Neutrophil (primary cell): ENCODE results near the gene ENG.

Source experiments
- H3K27ac ChIP-seq: fragments of 200-600 bp; sonication (generic); 2 replicates; pipeline ENCODE4 v1.5.1; 2016; ENCODE audit warnings: mild to moderate bottlenecking, moderate library complexity
- H3K27me3 ChIP-seq: fragments of 200-600 bp; sonication (generic); 2 replicates; pipeline ENCODE4 v1.6.0; 2016; ENCODE audit warnings: mild to moderate bottlenecking
- H3K36me3 ChIP-seq: fragments of 200-600 bp; sonication (generic); 2 replicates; pipeline ENCODE4 v1.5.1; 2017
- H3K4me1 ChIP-seq, 2 experiments: fragments of 200-600 bp in 1 of 2; sonication (generic) in 1 of 2; 1 replicate in 1 of 2; 2 replicates in 1 of 2; pipeline versions ENCODE4 v1.5.1 to v1.6.1; 2013 to 2016; ENCODE audit warnings: low read depth in 1 of 2, low read length in 1 of 2, mild to moderate bottlenecking in 1 of 2, moderate library complexity in 1 of 2; ENCODE audit not compliant: control insufficient read depth in 1 of 2, insufficient read depth in 1 of 2
- H3K4me3 ChIP-seq, 2 experiments: fragments of 200-600 bp in 1 of 2; sonication (generic) in 1 of 2; 1 replicate in 1 of 2; 2 replicates in 1 of 2; pipeline ENCODE4 v1.5.1; 2013 to 2016; ENCODE audit warnings: low read depth in 1 of 2, low read length in 1 of 2, mild to moderate bottlenecking in 1 of 2, moderate library complexity in 1 of 2
- H3K9me3 ChIP-seq: fragments of 200-600 bp; sonication (generic); 2 replicates; pipeline ENCODE4 v1.5.1; 2016
- TF ChIP-seq, protein P1 (sequence below): fragments of 200-600 bp; sonication (generic); IDR thresholded peaks from 2 replicates; pipeline ENCODE4 v1.5.1; 2016; ENCODE audit warnings: antibody characterized with exemption

The ENG gene

DNA sequence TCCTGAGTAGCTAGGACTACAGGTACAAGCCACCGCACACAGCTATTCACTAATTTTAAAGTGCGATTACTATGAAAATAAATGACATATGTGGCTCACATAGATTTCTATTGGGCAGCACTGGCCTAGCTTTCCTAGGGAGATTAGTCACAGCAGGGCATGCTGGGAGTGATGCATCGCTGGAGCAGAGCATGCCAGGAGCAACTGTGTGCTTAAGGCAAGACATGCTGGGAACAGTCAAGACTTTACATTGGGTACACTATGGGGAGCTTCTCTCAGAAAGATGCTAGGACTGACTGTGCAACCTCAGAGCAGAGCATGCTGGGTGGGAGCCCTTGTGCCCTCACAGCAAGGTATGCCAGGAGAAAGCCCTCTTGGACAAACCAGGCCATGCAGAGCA is 35.6 kb upstream of the ENG start:
- no peaks in the 10 kb centered on the region for H3K27me3 ChIP-seq
- H3K4me3 ChIP-seq = no peak overlapping the region
- TF ChIP-seq, protein P1, sequence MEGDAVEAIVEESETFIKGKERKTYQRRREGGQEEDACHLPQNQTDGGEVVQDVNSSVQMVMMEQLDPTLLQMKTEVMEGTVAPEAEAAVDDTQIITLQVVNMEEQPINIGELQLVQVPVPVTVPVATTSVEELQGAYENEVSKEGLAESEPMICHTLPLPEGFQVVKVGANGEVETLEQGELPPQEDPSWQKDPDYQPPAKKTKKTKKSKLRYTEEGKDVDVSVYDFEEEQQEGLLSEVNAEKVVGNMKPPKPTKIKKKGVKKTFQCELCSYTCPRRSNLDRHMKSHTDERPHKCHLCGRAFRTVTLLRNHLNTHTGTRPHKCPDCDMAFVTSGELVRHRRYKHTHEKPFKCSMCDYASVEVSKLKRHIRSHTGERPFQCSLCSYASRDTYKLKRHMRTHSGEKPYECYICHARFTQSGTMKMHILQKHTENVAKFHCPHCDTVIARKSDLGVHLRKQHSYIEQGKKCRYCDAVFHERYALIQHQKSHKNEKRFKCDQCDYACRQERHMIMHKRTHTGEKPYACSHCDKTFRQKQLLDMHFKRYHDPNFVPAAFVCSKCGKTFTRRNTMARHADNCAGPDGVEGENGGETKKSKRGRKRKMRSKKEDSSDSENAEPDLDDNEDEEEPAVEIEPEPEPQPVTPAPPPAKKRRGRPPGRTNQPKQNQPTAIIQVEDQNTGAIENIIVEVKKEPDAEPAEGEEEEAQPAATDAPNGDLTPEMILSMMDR = no peak
- no peaks in the 10 kb centered on the region for H3K4me1 ChIP-seq
- H3K36me3 ChIP-seq = no peaks in the 10 kb centered on the region
- H3K9me3 ChIP-seq = no peaks in the 10 kb centered on the region
- H3K27ac ChIP-seq = no peak overlapping the region

GRCh38 chr9:127887792-127888191 is 33.3 kb upstream of the ENG start:
- H3K36me3 ChIP-seq = no peaks in the 10 kb centered on the region
- no peaks in the 10 kb centered on the region for H3K9me3 ChIP-seq
- TF ChIP-seq, protein P1 = no peak
- H3K4me1 ChIP-seq = no peaks in the 10 kb centered on the region
- H3K4me3 ChIP-seq = no peak overlapping the region
- no peak overlapping the region for H3K27ac ChIP-seq
- H3K27me3 ChIP-seq = no peaks in the 10 kb centered on the region

DNA sequence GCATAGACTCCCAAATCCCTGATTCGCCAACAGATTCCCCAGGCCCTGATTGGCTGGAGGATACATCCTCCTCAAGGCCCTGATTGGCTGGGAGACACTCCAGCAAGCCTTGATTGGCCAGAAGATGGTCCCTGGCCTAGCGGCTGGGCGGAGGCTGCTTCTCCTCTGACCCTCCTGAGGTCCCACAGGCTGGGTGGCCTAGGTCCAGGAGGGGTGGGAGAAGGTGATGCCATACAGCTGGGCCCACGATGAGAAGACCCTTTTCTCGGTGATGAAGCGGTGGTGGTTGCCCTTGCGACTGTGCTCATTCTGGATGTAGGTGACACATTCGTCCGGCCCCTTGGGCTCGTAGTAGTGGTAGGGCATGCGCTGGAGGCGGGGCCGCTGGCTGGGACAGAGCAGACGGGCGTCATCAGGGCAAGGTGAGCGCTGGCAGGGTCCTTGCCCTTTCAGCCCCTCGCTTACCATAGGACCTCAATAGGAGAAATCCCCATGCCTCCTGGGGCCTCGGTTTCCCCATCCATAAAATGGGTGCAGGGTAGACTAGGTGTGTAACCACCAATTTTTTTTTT is 32.0 kb upstream of the ENG start:
- no peaks in the 10 kb centered on the region for H3K9me3 ChIP-seq
- no peaks in the 10 kb centered on the region for H3K4me1 ChIP-seq
- H3K27me3 ChIP-seq = no peaks in the 10 kb centered on the region
- H3K36me3 ChIP-seq = no peaks in the 10 kb centered on the region
- TF ChIP-seq, protein P1 = no peak
- no peak overlapping the region for H3K27ac ChIP-seq
- H3K4me3 ChIP-seq = no peak overlapping the region

DNA sequence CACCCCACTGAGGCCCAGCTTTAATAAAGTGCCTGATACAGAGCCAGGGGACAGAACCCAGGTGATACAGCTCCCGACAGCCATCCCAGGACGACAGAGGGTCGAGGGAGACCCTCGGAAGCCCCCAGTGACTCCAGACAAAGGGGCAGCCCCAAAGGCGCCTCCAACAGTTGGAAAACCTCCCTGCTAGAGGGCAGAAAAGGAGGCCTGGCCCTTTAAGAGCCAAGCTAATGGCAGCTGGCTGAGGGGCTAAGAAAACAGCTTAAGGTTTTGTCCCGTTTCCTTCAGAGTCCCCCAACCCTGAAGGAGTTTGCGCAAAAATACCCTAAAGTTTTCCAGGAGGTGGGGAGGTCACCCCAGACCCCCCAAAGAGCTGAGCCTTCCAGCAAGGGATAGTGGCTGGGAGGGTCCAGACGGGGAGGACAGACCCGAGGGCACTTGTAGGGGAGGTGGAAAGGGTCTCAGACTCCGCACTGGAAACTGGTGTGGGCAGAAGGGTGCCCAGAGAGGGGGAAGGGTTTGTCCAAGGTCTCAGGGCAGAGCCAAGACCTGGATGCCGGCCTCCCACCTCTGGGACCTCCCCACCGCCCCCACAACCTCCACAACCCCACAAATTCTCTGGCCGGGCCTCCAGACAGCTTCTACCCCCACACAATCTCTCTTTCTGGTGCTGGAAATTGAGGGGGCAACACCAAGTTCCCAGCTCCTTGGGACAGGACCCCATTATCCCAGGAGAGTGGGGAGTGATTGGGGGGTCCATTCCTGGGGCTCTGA is 31.2 kb upstream of the ENG start:
- Histone ChIP-seq H3K9me3 (no peaks in the 10 kb centered on the region), H3K27ac (no peak overlapping the region), H3K4me1 (no peaks in the 10 kb centered on the region), H3K4me3 (no peak overlapping the region), H3K36me3 (no peaks in the 10 kb centered on the region), H3K27me3 (no peaks in the 10 kb centered on the region)
- TF ChIP-seq, protein P1 = no peak

DNA sequence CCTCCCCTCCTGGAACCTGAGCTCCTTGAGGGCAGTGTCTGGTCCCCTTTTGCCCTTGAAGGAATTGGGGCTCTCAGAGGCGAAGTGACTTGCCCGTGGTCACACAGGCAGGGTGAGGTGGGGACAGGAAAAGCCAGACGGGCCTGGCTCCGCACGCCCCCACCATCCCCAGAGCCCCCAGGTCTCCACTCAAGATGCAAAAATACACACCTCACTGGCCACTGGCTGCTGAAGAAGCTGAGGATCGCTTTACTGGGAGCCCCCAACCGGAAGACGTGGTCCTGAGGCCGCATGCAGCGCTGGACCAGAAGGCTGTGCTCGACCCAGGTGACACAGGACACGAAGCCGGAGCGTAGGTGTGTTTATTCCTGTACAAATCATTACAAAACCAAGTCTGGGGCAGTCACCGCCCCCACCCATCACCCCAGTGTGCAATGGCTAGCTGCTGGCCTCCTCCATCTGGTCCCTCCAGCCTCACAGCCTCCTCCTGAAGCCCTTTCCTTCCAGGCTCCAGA is 30.6 kb upstream of the ENG start:
- no peak overlapping the region for H3K27ac ChIP-seq
- no peak overlapping the region for H3K4me3 ChIP-seq
- H3K9me3 ChIP-seq = no peaks in the 10 kb centered on the region
- no peaks in the 10 kb centered on the region for H3K4me1 ChIP-seq
- no peaks in the 10 kb centered on the region for H3K27me3 ChIP-seq
- H3K36me3 ChIP-seq = no peaks in the 10 kb centered on the region
- TF ChIP-seq, protein P1 = no peak
